ENCODE measurements around the gene CREB5.

- TF ChIP-seq CTCF (IDR thresholded peaks at IDR 0.05) = no peak
- TF ChIP-seq POLR2A (IDR thresholded peaks at IDR 0.05) = no peak
Measured at GRCh38 chr7:28478656-28479055, 66.3 kb downstream of the CREB5 start.

Measured in ovary (tissue), 3 donors.